Measurements from ENCODE around the gene POLR3C.

DNA sequence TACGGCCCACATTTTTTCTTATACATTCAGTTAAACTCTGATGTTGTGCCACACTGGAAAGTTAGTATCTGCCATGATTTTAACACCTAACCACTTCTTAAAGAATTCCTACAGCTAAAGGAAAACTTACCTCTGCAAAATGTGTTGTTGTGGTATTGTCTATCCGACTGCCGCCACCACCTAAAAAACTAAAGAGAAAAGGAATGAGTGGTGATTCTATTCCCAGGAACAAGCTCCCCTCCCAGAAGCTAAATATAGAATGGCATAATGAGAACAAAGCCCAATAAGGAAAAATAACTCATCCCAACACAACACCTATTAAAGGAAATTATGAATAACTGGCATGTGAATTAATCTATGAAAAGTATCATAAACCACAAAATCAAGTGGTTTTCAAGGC lies 39.6 kb upstream of the POLR3C start:
- TF ChIP-seq POLR2A (IDR thresholded peaks at IDR 0.05) (no peak), EP300 (IDR thresholded peaks at IDR 0.05) (no peak)
- TF ChIP-seq, protein P1, sequence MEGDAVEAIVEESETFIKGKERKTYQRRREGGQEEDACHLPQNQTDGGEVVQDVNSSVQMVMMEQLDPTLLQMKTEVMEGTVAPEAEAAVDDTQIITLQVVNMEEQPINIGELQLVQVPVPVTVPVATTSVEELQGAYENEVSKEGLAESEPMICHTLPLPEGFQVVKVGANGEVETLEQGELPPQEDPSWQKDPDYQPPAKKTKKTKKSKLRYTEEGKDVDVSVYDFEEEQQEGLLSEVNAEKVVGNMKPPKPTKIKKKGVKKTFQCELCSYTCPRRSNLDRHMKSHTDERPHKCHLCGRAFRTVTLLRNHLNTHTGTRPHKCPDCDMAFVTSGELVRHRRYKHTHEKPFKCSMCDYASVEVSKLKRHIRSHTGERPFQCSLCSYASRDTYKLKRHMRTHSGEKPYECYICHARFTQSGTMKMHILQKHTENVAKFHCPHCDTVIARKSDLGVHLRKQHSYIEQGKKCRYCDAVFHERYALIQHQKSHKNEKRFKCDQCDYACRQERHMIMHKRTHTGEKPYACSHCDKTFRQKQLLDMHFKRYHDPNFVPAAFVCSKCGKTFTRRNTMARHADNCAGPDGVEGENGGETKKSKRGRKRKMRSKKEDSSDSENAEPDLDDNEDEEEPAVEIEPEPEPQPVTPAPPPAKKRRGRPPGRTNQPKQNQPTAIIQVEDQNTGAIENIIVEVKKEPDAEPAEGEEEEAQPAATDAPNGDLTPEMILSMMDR (IDR thresholded peaks at IDR 0.05): no peak
